GM12872 (cell line): Measurements from ENCODE around the gene CAV3.

Experiments used
- TF ChIP-seq, protein P1 (sequence below): IDR thresholded peaks from 3 replicates; pipeline ENCODE4 v1.5.1; 2011; ENCODE audit warnings: low read depth, mild to moderate bottlenecking, low read length, moderate library complexity; ENCODE audit not compliant: insufficient read depth

The CAV3 gene

DNA sequence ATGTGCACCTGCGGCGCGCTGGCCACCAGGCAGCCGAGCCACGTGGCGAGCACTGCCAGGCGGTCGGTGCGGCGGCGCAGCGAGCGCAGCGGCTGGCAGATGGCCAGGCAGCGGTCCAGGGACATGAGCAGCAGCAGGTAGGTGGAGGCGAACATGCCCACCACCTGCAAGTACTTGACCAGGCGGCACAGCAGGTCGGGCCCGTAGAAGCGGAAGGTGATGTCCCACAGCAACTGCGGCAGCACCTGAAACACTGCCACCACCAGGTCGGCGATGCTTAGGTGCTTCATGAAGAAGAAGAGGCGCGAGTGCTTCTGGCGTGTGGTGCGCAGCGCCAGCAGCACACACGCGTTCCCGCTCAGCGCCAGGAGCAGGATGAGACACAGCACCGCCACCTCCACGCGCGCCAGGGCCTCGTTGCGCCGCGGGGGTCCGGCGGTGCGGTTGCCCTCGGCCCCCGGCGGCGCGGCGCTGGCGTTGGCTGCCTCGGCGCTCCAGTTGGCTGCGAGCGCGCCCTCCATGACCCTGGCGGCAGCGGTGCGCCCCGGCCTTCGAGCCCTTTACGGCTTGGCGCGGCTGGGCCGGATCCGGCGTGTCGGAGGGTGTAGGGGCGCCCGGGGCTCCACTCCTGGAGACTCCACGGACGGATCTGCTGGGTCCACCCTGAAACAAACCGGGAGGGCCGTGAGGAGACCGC, 34.2 kb downstream of the CAV3 start:
- TF ChIP-seq, protein P1, sequence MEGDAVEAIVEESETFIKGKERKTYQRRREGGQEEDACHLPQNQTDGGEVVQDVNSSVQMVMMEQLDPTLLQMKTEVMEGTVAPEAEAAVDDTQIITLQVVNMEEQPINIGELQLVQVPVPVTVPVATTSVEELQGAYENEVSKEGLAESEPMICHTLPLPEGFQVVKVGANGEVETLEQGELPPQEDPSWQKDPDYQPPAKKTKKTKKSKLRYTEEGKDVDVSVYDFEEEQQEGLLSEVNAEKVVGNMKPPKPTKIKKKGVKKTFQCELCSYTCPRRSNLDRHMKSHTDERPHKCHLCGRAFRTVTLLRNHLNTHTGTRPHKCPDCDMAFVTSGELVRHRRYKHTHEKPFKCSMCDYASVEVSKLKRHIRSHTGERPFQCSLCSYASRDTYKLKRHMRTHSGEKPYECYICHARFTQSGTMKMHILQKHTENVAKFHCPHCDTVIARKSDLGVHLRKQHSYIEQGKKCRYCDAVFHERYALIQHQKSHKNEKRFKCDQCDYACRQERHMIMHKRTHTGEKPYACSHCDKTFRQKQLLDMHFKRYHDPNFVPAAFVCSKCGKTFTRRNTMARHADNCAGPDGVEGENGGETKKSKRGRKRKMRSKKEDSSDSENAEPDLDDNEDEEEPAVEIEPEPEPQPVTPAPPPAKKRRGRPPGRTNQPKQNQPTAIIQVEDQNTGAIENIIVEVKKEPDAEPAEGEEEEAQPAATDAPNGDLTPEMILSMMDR = peak; percentile 58

DNA sequence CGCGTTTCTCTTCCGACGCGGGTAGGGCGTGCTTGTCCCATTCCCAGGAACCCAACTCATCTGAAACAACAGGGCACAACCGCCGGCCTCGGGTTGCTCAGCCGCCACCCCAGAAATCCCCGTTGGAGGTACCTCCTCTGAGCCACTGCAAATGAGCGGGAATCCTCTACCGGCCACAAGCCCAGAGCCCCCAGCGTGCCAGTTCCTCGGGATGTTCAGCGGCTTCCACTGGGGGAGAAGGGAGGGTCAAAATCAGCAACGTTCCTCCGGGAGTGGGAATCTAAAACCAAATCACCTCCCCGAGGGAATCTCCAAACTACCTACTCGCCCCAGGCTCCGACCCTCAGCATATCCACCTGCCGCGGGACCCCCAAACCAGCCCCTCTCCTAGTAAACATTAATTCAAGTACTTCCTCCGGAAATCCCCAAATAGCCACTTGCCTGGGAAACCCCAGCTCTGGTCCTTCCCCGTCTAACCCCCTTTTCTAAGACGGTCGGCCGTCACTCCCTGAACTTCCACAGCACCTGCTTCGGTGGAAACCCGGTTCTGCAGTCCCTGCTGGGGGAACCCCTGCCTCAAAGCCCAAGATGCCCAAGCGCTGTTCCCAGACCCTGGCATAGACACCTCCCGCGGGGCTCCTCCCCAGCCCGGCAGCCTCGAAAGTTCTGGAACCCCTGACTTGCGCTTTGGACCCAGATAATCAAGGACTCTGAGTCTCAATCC, 34.9 kb downstream of the CAV3 start:
- TF ChIP-seq, protein P1 = no peak

DNA sequence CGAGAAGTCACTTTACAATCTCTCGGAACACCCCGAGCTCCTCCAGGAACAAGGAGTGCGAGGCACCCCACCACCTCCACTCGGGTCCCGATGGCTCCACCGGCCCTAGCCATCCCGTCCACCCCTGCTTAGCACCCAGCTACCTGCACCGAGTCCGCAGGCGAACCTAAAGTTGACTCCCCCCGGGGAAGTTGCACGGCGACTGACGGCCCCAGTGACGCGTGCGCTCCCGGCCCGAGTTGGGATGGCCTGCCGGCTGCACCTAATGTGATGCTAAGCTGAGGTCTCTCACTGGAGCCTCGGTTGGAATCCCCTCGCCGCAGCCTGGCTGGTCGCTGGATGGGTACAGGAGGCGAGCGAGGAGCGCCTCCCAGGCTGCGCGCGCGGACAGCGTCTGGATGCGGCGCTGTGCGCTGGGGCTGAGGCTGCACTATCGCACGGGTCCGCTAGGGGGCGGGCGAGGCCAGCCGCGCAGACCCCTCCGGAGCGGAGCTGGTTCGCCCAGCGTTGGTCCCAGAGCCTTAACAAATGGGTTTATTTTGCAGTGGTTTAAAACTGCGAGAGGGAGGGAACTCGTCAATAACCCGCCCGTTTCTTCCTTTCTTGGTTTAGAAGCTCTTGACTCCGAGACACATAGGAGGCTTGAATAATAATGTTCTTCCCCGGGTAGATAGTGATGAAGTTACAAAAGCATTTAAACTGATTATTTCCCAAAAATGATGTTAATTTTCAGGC, 35.7 kb downstream of the CAV3 start, which contains the start of gene OXTR:
TSS of gene OXTR (minus strand) at position 526 of the 735 bp plus-strand sequence. CDS start 1,426 bp downstream, outside the sequence.
- TF ChIP-seq, protein P1 = peak; percentile 99

DNA sequence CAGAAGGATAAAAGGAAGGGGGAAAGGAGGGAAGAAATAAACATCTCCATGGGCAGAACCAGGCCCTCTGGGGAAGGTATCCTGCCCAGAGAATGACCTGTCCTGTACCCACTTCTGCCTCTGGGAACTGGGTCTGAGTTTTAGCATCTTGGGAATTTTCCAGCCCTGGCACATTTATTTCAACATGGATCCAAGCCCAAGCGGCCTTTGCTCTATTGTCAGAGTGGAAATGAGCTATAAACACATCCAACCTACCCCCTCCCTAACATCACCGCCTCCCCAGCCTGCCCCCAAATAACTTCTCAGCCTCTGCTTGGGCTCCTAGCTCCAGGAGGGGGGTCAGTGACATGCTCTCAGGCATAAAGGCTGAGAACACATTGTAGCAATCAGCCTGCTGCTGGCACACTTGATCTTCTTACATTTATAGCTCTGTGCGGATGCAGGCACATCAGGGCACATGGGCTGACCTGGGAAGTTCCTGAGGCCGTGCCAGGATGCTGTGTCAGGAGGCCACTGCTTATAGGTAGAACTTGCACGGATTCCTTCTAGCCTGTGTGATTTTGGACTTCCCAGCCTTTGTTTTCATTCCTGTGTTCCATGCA, 40.4 kb downstream of the CAV3 start:
- TF ChIP-seq, protein P1 = no peak

DNA sequence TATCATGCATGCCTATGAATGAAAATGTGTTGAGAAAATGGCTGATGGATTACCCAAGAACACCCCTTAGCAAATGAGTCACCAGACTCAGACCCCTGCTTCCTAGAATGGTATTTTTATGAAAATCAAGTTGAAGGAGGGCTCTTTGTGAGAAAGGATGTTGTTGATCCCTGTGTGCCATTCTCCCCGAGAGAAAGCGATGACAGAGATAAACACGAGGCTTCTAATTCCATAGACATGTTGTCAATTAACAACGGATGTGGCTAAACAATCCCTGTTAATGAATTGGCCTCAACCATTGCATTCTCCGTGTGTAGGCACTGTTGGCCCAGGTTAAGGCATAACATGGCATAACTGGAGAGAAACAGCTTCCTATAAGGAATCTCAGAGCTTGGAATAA, 41.6 kb downstream of the CAV3 start:
- TF ChIP-seq, protein P1 = no peak

DNA sequence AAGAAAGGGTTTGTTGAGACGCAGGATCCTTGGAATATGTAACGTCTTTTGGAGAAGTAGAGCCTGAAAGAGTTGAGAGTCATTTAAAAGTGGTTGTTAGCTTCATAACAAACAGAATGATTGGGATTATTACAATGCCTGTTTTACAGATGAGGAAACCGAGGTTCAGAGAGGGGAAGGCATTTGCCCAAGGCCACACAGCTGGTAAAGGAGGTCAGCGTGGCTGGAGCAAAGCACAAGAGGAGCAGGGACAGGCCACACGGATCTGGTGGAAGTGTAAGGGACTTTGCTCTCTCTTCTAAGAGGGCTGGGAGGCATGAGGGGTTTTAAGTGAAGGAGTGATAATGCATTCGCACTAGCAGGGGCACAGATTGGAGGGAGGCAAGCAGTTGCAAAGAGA, 42.0 kb downstream of the CAV3 start:
- TF ChIP-seq, protein P1 = no peak

DNA sequence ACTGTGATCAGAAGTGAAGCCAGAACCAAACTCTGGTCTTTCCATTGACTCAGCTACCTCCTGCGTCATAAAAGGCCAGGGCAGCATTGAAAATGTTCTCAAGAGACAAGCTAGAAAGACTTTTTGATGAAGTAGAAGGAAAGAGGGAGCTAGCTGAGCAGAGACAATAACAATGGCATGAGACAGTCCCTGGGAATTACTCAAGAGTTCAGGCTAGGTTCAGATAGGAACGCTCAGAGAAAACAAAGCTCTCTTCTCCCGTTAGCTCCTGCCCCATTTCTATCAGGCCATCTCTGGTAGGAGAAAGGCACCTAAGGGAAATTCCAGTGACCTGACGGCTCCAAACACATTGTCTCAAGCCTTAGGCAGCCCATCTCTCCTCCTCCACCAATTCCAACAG, 42.8 kb downstream of the CAV3 start:
- TF ChIP-seq, protein P1 = no peak
